HepG2 (cell line): ENCODE measurements around the gene ERLEC1. TPM values are rescaled to one million over a fixed set of nuclear protein-coding genes. Genes with fewer than 3 reads are reported as not detected.
A peak's percentile ranks its signal among the peaks of the same experiment; 100 is the strongest.

Experiments
- ATAC-seq: fragments of 200-7000 bp; cut with Tn5 transposase; 3 replicates; pipeline ENCODE4 v1.9.1; 2020; ENCODE audit warnings: mild to moderate bottlenecking, moderate library complexity
- BruUV-seq: library from RNA; stranded (reverse); fragments of 400-500 nt; replicated peaks from 2 replicates; lab custom pipeline; 2021; lab: Mats Ljungman, UMichigan
- CTCF ChIA-PET: fragments of 300-600 bp; formaldehyde crosslinking; extraction: SDS; loops from one replicate; lab custom pipeline; 2021; ENCODE audit warnings: low total read pairs, inconsistent platforms, low intra/inter-chr PET ratio; lab: Yijun Ruan, JAX
- POLR2A ChIA-PET: fragments of 350-600 bp; sonication (Branson Sonifier 250); formaldehyde crosslinking; loops from one replicate; lab custom pipeline; 2020; ENCODE audit warnings: antibody characterized with exemption, inconsistent platforms; lab: Yijun Ruan, JAX
- DNase-seq: peaks from one replicate; pipeline ENCODE4 v3.0.0-alpha.2; 2015; ENCODE audit warnings: low spot score
- FAIRE-seq: peaks from 3 replicates; lab custom pipeline; 2011; peaks lifted over from hg19 to GRCh38; lab: Jason Lieb, UNC
- H2AFZ ChIP-seq: one replicate; pipeline ENCODE4 v1.6.1; 2011; ENCODE audit warnings: low read length, inconsistent platforms
- H3K27ac ChIP-seq: fragments of 300-600 bp; 3 replicates; pipeline ENCODE4 v1.8.0; 2011; ENCODE audit warnings: mixed run types, mild to moderate bottlenecking, mixed read lengths, low read length, inconsistent platforms; ENCODE audit not compliant: insufficient read depth; ENCODE audit errors: extremely low read length
- H3K27me3 ChIP-seq, 2 experiments: fragments of 200-600 bp in 1 of 2; 2 replicates in 1 of 2; 3 replicates in 1 of 2; pipeline versions ENCODE4 v1.6.0 to v1.8.0; 2011; ENCODE audit warnings: low read length in 2 of 2, mild to moderate bottlenecking in 2 of 2, moderate library complexity in 2 of 2, inconsistent platforms in 1 of 2; ENCODE audit not compliant: insufficient read depth in 2 of 2, control insufficient read depth in 1 of 2
- H3K36me3 ChIP-seq, 2 experiments: fragments of 200-600 bp in 1 of 2; replicated peaks in 1 of 2; 2 replicates in 1 of 2; 3 replicates in 1 of 2; pipeline versions ENCODE4 v1.5.1 to v1.8.0; 2011; ENCODE audit warnings: low read length in 2 of 2, inconsistent platforms in 1 of 2; ENCODE audit not compliant: insufficient read depth in 2 of 2, control insufficient read depth in 1 of 2
- H3K4me1 ChIP-seq: 2 replicates; pipeline ENCODE4 v1.5.1; 2012; ENCODE audit warnings: low read length, inconsistent platforms; ENCODE audit not compliant: insufficient read depth
- H3K4me2 ChIP-seq: 2 replicates; pipeline ENCODE4 v1.6.0; 2011; ENCODE audit warnings: low read depth, low read length, inconsistent platforms
- H3K4me3 ChIP-seq, 3 experiments: fragments of 200-600 bp in 1 of 3; sonication (generic), shearing (Covaris generic) in 1 of 3; replicated peaks in 1 of 3; 2 replicates each; pipeline ENCODE4 v1.5.1; 2011 to 2016; ENCODE audit warnings: low read length in 3 of 3, inconsistent platforms in 2 of 3, low read depth in 2 of 3, mild to moderate bottlenecking in 2 of 3, control low read depth in 1 of 3, mixed read lengths in 1 of 3; ENCODE audit not compliant: insufficient read depth in 1 of 3
- H3K79me2 ChIP-seq: one replicate; pipeline ENCODE4 v1.6.1; 2011; ENCODE audit warnings: low read length, inconsistent platforms; ENCODE audit not compliant: insufficient read depth
- H3K9ac ChIP-seq: 2 replicates; pipeline ENCODE4 v1.6.0; 2011; ENCODE audit warnings: mild to moderate bottlenecking, low read depth, low read length, inconsistent platforms; ENCODE audit not compliant: insufficient read depth
- H3K9me3 ChIP-seq: 2 replicates; pipeline ENCODE4 v1.5.1; 2012; ENCODE audit warnings: mild to moderate bottlenecking, low read length
- H4K20me1 ChIP-seq: 2 replicates; pipeline ENCODE4 v1.6.0; 2011; ENCODE audit warnings: inconsistent platforms, mild to moderate bottlenecking, low read length, moderate library complexity; ENCODE audit not compliant: insufficient read depth
- ARID4A ChIP-seq: sonication (generic); formaldehyde crosslinking; IDR thresholded peaks from 2 replicates; pipeline ENCODE4 v1.5.0; 2020; ENCODE audit warnings: mild to moderate bottlenecking, missing genetic modification reagents, borderline replicate concordance
- CBX2 ChIP-seq, 2 experiments: fragments of 200-600 bp in 1 of 2; sonication (generic); formaldehyde crosslinking in 1 of 2; IDR thresholded peaks; 2 replicates each; pipeline versions ENCODE4 v1.7.0 to v1.8.1; 2018 to 2022; ENCODE audit warnings: low read depth in 2 of 2, low read length in 1 of 2, mild to moderate bottlenecking in 1 of 2, missing genetic modification reagents in 1 of 2
- CBX5 ChIP-seq: sonication (generic); formaldehyde crosslinking; IDR thresholded peaks from 2 replicates; pipeline ENCODE4 v1.4.0; 2020; ENCODE audit warnings: missing genetic modification reagents, borderline replicate concordance
- FOSL2 ChIP-seq: sonication (generic); formaldehyde crosslinking; IDR thresholded peaks from 2 replicates; pipeline ENCODE4 v1.4.0; 2020; ENCODE audit warnings: missing genetic modification reagents
- HNF4A ChIP-seq: sonication (generic); formaldehyde crosslinking; IDR thresholded peaks from 2 replicates; pipeline ENCODE4 v1.4.0; 2020; ENCODE audit warnings: missing genetic modification reagents
- MAFK ChIP-seq, 2 experiments: IDR thresholded peaks in 1 of 2; conservative IDR thresholded peaks in 1 of 2; 2 replicates each; pipeline ENCODE4 v1.6.1; 2011; ENCODE audit warnings: improper control_type of control experiment in 2 of 2, low read length in 2 of 2
- PAXIP1 ChIP-seq: sonication (generic); formaldehyde crosslinking; conservative IDR thresholded peaks from 2 replicates; pipeline ENCODE4 v1.4.0; 2020; ENCODE audit warnings: mild to moderate bottlenecking, missing genetic modification reagents, moderate library complexity
- REPIN1 ChIP-seq: sonication (generic); formaldehyde crosslinking; IDR thresholded peaks from 2 replicates; pipeline ENCODE4 v1.8.0; 2022; ENCODE audit warnings: missing genetic modification reagents, low read depth, mild to moderate bottlenecking, borderline replicate concordance
- TFAP4 ChIP-seq: sonication (generic); IDR thresholded peaks from 2 replicates; pipeline ENCODE4 v1.6.1; 2016; ENCODE audit warnings: low read depth, borderline replicate concordance
- ZFP41 ChIP-seq: sonication (generic); formaldehyde crosslinking; IDR thresholded peaks from 2 replicates; pipeline ENCODE4 v1.4.0; 2020; ENCODE audit warnings: mild to moderate bottlenecking, missing genetic modification reagents, borderline replicate concordance
- ZNF362 ChIP-seq: sonication (generic); formaldehyde crosslinking; IDR thresholded peaks from 2 replicates; pipeline ENCODE4 v1.4.0; 2020; ENCODE audit warnings: missing genetic modification reagents, mild to moderate bottlenecking, borderline replicate concordance
- ZNF382 ChIP-seq: sonication (generic); formaldehyde crosslinking; IDR thresholded peaks from 2 replicates; pipeline ENCODE4 v1.5.0; 2020; ENCODE audit warnings: missing genetic modification reagents, mild to moderate bottlenecking, borderline replicate concordance
- ZNF629 ChIP-seq: sonication (generic); formaldehyde crosslinking; conservative IDR thresholded peaks from 2 replicates; pipeline ENCODE4 v1.5.0; 2020; ENCODE audit warnings: missing genetic modification reagents
- WGBS: methylation state at CpG from one replicate; pipeline ENCODE4 v1.1.6; 2017; ENCODE audit warnings: low lambda C conversion rate; 5-methylcytosine and 5-hydroxymethylcytosine counted together
- in situ Hi-C: cut with HindIII; loops from 2 replicates; pipeline ENCODE4 v1.10.0; 2017; ENCODE audit warnings: low pct_unique_long_range_greater_than_20kb; ENCODE audit not compliant: extremely low pct_ligation_motif_present
- intact Hi-C: fragments of 100-400 bp; cut with micrococcal nuclease; formaldehyde crosslinking; loops from one replicate; pipeline ENCODE4 v1.10.0; 2022; ENCODE audit not compliant: unreplicated experiment
- polyA plus RNA-seq, 8 experiments: library from polyadenylated mRNA; depleted of rRNA in 3 of 8; stranded (reverse) in 7 of 8; unstranded in 1 of 8; fragments of >200 nt; fragmentation: Illumina TruSeq in 4 of 8; extraction: Trizol in 4 of 8; gene quantifications; 2 replicates each; pipeline versions ENCODE4 v1.2.1 to v1.2.3, GENCODE V29; 2011 to 2016; ENCODE audit warnings: low read depth in 4 of 8, missing spikeins in 1 of 8, mixed read lengths in 1 of 8; ENCODE audit not compliant: insufficient read depth in 1 of 8
- total RNA-seq, 5 experiments: library from RNA; depleted of rRNA; stranded (reverse); fragments of >200 nt; fragmentation: Illumina TruSeq; extraction: Trizol; gene quantifications; 2 replicates each; pipeline ENCODE4 v1.2.3, GENCODE V29; 2016; ENCODE audit warnings: low read depth in 1 of 5

The ERLEC1 gene
- total and polyA plus RNA-seq, 2 of the 13 experiments (the other 11 are each of a cell fraction or from before 2014, with no cell fraction given) = 87.3 to 88.4 TPM

- 95% methylated on average over 3 of the region's 3 CpGs for WGBS
- FAIRE-seq = no peak
- CTCF ChIA-PET = no interaction called here
- POLR2A ChIA-PET = no interaction called here
- no peaks in the 10 kb centered on the region for H3K27me3 ChIP-seq
- no peaks in the 10 kb centered on the region for H3K79me2 ChIP-seq
- H3K4me1 ChIP-seq = peaks cover 26% of the 10 kb centered on the region
- no peak overlapping the region for H3K4me3 ChIP-seq
- H3K9me3 ChIP-seq = no peaks in the 10 kb centered on the region
- no peak overlapping the region for H3K9ac ChIP-seq
- no peak overlapping the region for H2AFZ ChIP-seq
- intact Hi-C loops (no loop called here), in situ Hi-C loops (no loop called here)
- H3K36me3 ChIP-seq = peaks cover 12 to 43% of the 10 kb centered on the region in 2 experiments
- no TSS peak for BruUV-seq
- no peaks in the 10 kb centered on the region for H4K20me1 ChIP-seq
- no peak overlapping the region for H3K4me2 ChIP-seq
- no peak for DNase-seq
- ATAC-seq = peak; percentile 15
- peak overlapping the region; percentile 48 for H3K27ac ChIP-seq
- no peak for TF ChIP-seq ZNF629 (CRISPR knock-in tag)
- TF ChIP-seq ZNF362 = peak; percentile 34; the same call in 1 of the 2 replicates
- TF ChIP-seq TFAP4 = no peak
- TF ChIP-seq REPIN1 = no peak
- TF ChIP-seq CBX2 (IDR thresholded peaks at IDR 0.05; ENCODE audit: low read depth, low read length) = no peak
- TF ChIP-seq CBX2 (CRISPR knock-in tag; IDR thresholded peaks at IDR 0.05; ENCODE audit: low read depth) = no peak
- TF ChIP-seq ZNF382 (CRISPR knock-in tag) = no peak
- TF ChIP-seq CBX5 (CRISPR knock-in tag) = no peak
- no peak for TF ChIP-seq ZFP41
- TF ChIP-seq ARID4A (CRISPR knock-in tag) = no peak
- TF ChIP-seq MAFK (conservative IDR thresholded peaks at IDR 0.05 in 1 of 2, IDR thresholded peaks at IDR 0.05 in 1 of 2; ENCODE audit: low read length in 2 of 2) = no peak
- peak; percentile 40; the same call in 1 of the 2 replicates for TF ChIP-seq HNF4A
- no peak for TF ChIP-seq FOSL2 (CRISPR knock-in tag)
- peak; percentile 32 for TF ChIP-seq PAXIP1 (CRISPR knock-in tag)
Observed at GRCh38 chr2:53818854-53819435, 32.1 kb downstream of the ERLEC1 start.
